HEK293 (cell line): ENCODE data around the gene DICER1.

Experiments used
- CTCF ChIA-PET: fragments of 350-600 bp; formaldehyde crosslinking; extraction: SDS; loops from one replicate; lab custom pipeline; 2021; ENCODE audit warnings: antibody characterized with exemption; lab: Yijun Ruan, JAX
- POLR2A ChIA-PET: fragments of 300-600 bp; formaldehyde crosslinking; extraction: SDS; loops from one replicate; lab custom pipeline; 2020; ENCODE audit warnings: antibody characterized with exemption, inconsistent platforms; lab: Yijun Ruan, JAX
- H3K27ac ChIP-seq: fragments of 200-500 bp; sonication (Bioruptor generic); 2 replicates; pipeline ENCODE4 v1.5.1; 2014; ENCODE audit warnings: low read depth, low read length, control low read depth, inconsistent platforms; ENCODE audit errors: extremely low read depth
- H3K36me3 ChIP-seq, 2 experiments: fragments of 200-500 bp in 1 of 2; sonication (Bioruptor generic) in 1 of 2; 1 replicate in 1 of 2; 2 replicates in 1 of 2; pipeline ENCODE4 v1.5.1; 2014 to 2017; ENCODE audit warnings: inconsistent platforms in 2 of 2, low read length in 2 of 2; ENCODE audit not compliant: control insufficient read depth in 2 of 2, insufficient read depth in 1 of 2
- H3K4me1 ChIP-seq: fragments of 200-500 bp; sonication (Bioruptor generic); 2 replicates; pipeline ENCODE4 v1.5.1; 2014; ENCODE audit warnings: mild to moderate bottlenecking, low read length, inconsistent platforms; ENCODE audit not compliant: control insufficient read depth, insufficient read depth
- H3K4me3 ChIP-seq: 2 replicates; pipeline ENCODE4 v1.5.1; 2011; ENCODE audit warnings: low read depth, mild to moderate bottlenecking, control low read depth, low read length, moderate library complexity
- H3K9me3 ChIP-seq: fragments of 200-500 bp; sonication (Bioruptor generic); 2 replicates; pipeline ENCODE4 v1.5.1; 2014; ENCODE audit warnings: low read depth, low read length, inconsistent platforms; ENCODE audit not compliant: control insufficient read depth, insufficient read depth
- GLIS1 ChIP-seq: fragments of 450-650 bp; formaldehyde crosslinking; IDR thresholded peaks from 2 replicates; pipeline ENCODE4 v1.5.1; 2016; ENCODE audit warnings: missing biosample characterization, missing genetic modification characterization
- GLIS2 ChIP-seq: fragments of 450-650 bp; formaldehyde crosslinking; IDR thresholded peaks from 2 replicates; pipeline ENCODE4 v1.5.1; 2016; ENCODE audit warnings: missing biosample characterization, missing genetic modification characterization
- HOXC10 ChIP-seq: sonication (generic); formaldehyde crosslinking; IDR thresholded peaks from 2 replicates; pipeline ENCODE4 v1.8.1; 2023; ENCODE audit warnings: mild to moderate bottlenecking, missing genetic modification reagents
- KLF8 ChIP-seq: fragments of 450-650 bp; formaldehyde crosslinking; IDR thresholded peaks from 2 replicates; pipeline ENCODE4 v1.5.1; 2016; ENCODE audit warnings: missing biosample characterization, missing genetic modification characterization
- MZF1 ChIP-seq: fragments of 450-650 bp; formaldehyde crosslinking; IDR thresholded peaks from 2 replicates; pipeline ENCODE4 v1.5.1; 2017; ENCODE audit warnings: missing biosample characterization, missing genetic modification characterization, borderline replicate concordance
- OSR2 ChIP-seq: fragments of 450-650 bp; formaldehyde crosslinking; IDR thresholded peaks from 2 replicates; pipeline ENCODE4 v1.5.1; 2016; ENCODE audit warnings: missing biosample characterization, missing genetic modification characterization
- SETDB1 ChIP-seq: IDR thresholded peaks from one replicate; pipeline ENCODE4 v1.6.1; 2017; ENCODE audit warnings: mild to moderate bottlenecking, low read length, moderate library complexity, mixed read lengths; ENCODE audit not compliant: insufficient read length
- YY2 ChIP-seq: fragments of 450-650 bp; formaldehyde crosslinking; IDR thresholded peaks from 2 replicates; pipeline ENCODE4 v1.5.1; 2016; ENCODE audit warnings: missing biosample characterization, missing genetic modification characterization
- ZBTB20 ChIP-seq: fragments of 450-650 bp; formaldehyde crosslinking; IDR thresholded peaks from 2 replicates; pipeline ENCODE4 v1.5.1; 2016; ENCODE audit warnings: missing biosample characterization, missing genetic modification characterization
- ZBTB21 ChIP-seq: fragments of 450-650 bp; formaldehyde crosslinking; IDR thresholded peaks from 2 replicates; pipeline ENCODE4 v1.5.1; 2017; ENCODE audit warnings: missing biosample characterization, missing genetic modification characterization
- ZBTB48 ChIP-seq: fragments of 450-650 bp; formaldehyde crosslinking; IDR thresholded peaks from 2 replicates; pipeline ENCODE4 v1.5.1; 2016; ENCODE audit warnings: missing biosample characterization, missing genetic modification characterization
- ZFP37 ChIP-seq: fragments of 450-650 bp; formaldehyde crosslinking; IDR thresholded peaks from 2 replicates; pipeline ENCODE4 v1.5.1; 2016; ENCODE audit warnings: missing biosample characterization, missing genetic modification characterization
- ZNF16 ChIP-seq: fragments of 450-650 bp; formaldehyde crosslinking; IDR thresholded peaks from 2 replicates; pipeline ENCODE4 v1.5.1; 2016; ENCODE audit warnings: low read depth, missing biosample characterization, missing genetic modification characterization
- ZNF341 ChIP-seq: fragments of 450-650 bp; formaldehyde crosslinking; IDR thresholded peaks from 2 replicates; pipeline ENCODE4; 2016; ENCODE audit warnings: low read depth, missing biosample characterization, missing genetic modification characterization
- ZNF37A ChIP-seq: fragments of 450-650 bp; IDR thresholded peaks from 2 replicates; pipeline ENCODE4 v1.5.1; 2018; ENCODE audit warnings: missing biosample characterization, missing genetic modification characterization
- ZNF394 ChIP-seq: fragments of 450-650 bp; formaldehyde crosslinking; IDR thresholded peaks from 2 replicates; pipeline ENCODE4 v1.5.1; 2016; ENCODE audit warnings: missing biosample characterization, missing genetic modification characterization, mild to moderate bottlenecking, moderate library complexity, borderline replicate concordance
- ZNF416 ChIP-seq: fragments of 450-650 bp; formaldehyde crosslinking; IDR thresholded peaks from 2 replicates; pipeline ENCODE4 v1.5.1; 2016; ENCODE audit warnings: missing biosample characterization, missing genetic modification characterization
- ZNF423 ChIP-seq: fragments of 450-650 bp; formaldehyde crosslinking; IDR thresholded peaks from 2 replicates; pipeline ENCODE4 v1.5.1; 2016; ENCODE audit warnings: missing biosample characterization, missing genetic modification characterization
- ZNF561 ChIP-seq: fragments of 450-650 bp; IDR thresholded peaks from 2 replicates; pipeline ENCODE4 v1.5.1; 2018; ENCODE audit warnings: missing biosample characterization, missing genetic modification characterization, borderline replicate concordance
- ZNF585B ChIP-seq: fragments of 450-650 bp; formaldehyde crosslinking; IDR thresholded peaks from 2 replicates; pipeline ENCODE4 v1.5.1; 2016; ENCODE audit warnings: missing biosample characterization, missing genetic modification characterization
- ZNF600 ChIP-seq: fragments of 450-650 bp; formaldehyde crosslinking; IDR thresholded peaks from 2 replicates; pipeline ENCODE4 v1.5.1; 2016; ENCODE audit warnings: missing biosample characterization, missing genetic modification characterization
- ZNF660 ChIP-seq: fragments of 450-650 bp; IDR thresholded peaks from 2 replicates; pipeline ENCODE4 v1.5.1; 2018; ENCODE audit warnings: missing biosample characterization, mild to moderate bottlenecking, missing genetic modification characterization
- ZSCAN23 ChIP-seq: fragments of 450-650 bp; formaldehyde crosslinking; IDR thresholded peaks from 2 replicates; pipeline ENCODE4 v1.5.1; 2016; ENCODE audit warnings: missing biosample characterization, missing genetic modification characterization
- TF ChIP-seq, protein P1 (sequence below): fragments of 450-650 bp; formaldehyde crosslinking; IDR thresholded peaks from 2 replicates; pipeline ENCODE4 v1.5.1; 2016; ENCODE audit warnings: missing biosample characterization, missing genetic modification characterization
- TF ChIP-seq, protein P2 (sequence below): fragments of 450-650 bp; formaldehyde crosslinking; IDR thresholded peaks from 2 replicates; pipeline ENCODE4 v1.5.1; 2016; ENCODE audit warnings: missing biosample characterization, missing genetic modification characterization
- TF ChIP-seq, protein P3 (sequence below): fragments of 450-650 bp; formaldehyde crosslinking; IDR thresholded peaks from 2 replicates; pipeline ENCODE4 v1.5.1; 2017; ENCODE audit warnings: missing biosample characterization, missing genetic modification characterization
- TF ChIP-seq, protein P4 (sequence below): fragments of 450-650 bp; formaldehyde crosslinking; IDR thresholded peaks from 2 replicates; pipeline ENCODE4 v1.5.1; 2016; ENCODE audit warnings: missing biosample characterization, missing genetic modification characterization, borderline replicate concordance
- TF ChIP-seq, protein P5 (sequence below): fragments of 450-650 bp; formaldehyde crosslinking; optimal IDR thresholded peaks from 2 replicates; pipeline ENCODE3; 2016; ENCODE audit warnings: missing biosample characterization, mild to moderate bottlenecking, missing genetic modification characterization
- TF ChIP-seq, protein P6 (sequence below): fragments of 450-650 bp; formaldehyde crosslinking; IDR thresholded peaks from 2 replicates; pipeline ENCODE4 v1.5.1; 2016; ENCODE audit warnings: missing biosample characterization, missing genetic modification characterization

Gene DICER1

DNA sequence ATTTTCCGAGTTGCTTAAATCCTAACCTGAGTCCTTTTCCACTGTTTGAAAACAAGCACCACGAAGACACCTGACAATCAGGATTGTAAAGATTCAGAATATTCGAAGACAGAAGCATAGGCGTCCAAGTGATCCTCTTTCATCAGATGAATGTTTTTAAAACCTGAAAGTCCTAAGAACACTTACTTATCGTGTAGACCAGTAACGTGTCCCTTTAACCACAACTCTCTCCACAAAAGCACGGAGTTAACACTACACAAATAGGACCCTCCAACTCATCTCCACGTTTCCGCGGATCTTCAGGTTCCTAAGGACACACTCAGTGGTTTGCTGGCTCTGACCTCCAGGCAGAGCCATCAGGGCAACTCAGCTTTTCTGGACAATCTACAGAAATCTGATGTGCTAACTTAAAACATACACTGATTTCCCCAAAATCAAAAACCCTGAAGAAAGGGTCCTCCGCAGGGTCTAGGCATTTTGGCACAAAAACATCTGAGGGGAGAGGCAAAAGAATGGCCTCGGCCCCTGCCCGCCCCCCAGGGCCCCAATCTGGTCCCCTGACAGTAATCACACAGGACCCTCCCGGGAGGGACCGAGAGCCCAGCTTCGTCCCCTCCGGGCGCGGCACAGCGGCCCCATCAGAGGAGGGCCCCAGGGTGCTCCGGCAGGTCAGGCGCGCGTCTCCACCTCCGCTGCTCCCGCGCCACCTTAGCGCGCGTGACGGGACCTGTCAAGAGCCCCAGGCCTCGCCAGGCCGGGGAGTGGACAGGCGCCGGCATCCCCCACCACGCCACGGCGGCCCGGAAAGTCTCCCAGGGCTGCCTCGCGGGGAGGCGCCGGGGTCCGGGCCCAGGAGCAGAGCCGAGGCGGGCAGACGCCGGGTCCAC is 925 bp downstream of the DICER1 start:
- H3K4me1 ChIP-seq: peaks cover 18% of the 10 kb centered on the region
- POLR2A ChIA-PET: interaction anchor here (0.6 kb wide), 1 partner anchor 386 kb away, joined by 3 read pairs; the partner anchor contains the start of gene GSC
- TF ChIP-seq, protein P1, sequence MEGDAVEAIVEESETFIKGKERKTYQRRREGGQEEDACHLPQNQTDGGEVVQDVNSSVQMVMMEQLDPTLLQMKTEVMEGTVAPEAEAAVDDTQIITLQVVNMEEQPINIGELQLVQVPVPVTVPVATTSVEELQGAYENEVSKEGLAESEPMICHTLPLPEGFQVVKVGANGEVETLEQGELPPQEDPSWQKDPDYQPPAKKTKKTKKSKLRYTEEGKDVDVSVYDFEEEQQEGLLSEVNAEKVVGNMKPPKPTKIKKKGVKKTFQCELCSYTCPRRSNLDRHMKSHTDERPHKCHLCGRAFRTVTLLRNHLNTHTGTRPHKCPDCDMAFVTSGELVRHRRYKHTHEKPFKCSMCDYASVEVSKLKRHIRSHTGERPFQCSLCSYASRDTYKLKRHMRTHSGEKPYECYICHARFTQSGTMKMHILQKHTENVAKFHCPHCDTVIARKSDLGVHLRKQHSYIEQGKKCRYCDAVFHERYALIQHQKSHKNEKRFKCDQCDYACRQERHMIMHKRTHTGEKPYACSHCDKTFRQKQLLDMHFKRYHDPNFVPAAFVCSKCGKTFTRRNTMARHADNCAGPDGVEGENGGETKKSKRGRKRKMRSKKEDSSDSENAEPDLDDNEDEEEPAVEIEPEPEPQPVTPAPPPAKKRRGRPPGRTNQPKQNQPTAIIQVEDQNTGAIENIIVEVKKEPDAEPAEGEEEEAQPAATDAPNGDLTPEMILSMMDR (tag by site-specific recombination): no peak
- TF ChIP-seq ZNF561 (tag by site-specific recombination) (no peak), ZNF600 (tag by site-specific recombination) (0 out of 2 replicates have a peak, but pooled peaks have one; percentile 21), YY2 (0 out of 2 replicates have a peak, but pooled peaks have one; percentile 21), ZNF37A (tag by site-specific recombination) (no peak), ZNF585B (no peak), ZNF16 (tag by site-specific recombination) (no peak), ZNF341 (tag by site-specific recombination) (peak; percentile 70), ZSCAN23 (no peak), SETDB1 (no peak), ZFP37 (tag by site-specific recombination) (no peak), KLF8 (peak; percentile 33; the same call in 1 of the 2 replicates), ZBTB21 (no peak), ZBTB20 (tag by site-specific recombination) (peak; percentile 55; the same call in 1 of the 2 replicates), ZNF423 (tag by site-specific recombination) (peak; percentile 89), ZNF660 (no peak), HOXC10 (CRISPR knock-in tag) (no peak), ZNF416 (tag by site-specific recombination) (no peak), ZBTB48 (tag by site-specific recombination) (peak; percentile 57), GLIS1 (tag by site-specific recombination) (peak; percentile 76), MZF1 (tag by site-specific recombination) (no peak), ZNF394 (tag by site-specific recombination) (peak; percentile 34; the same call in 1 of the 2 replicates), GLIS2 (tag by site-specific recombination) (peak; percentile 94), OSR2 (no peak)
- TF ChIP-seq, protein P2, sequence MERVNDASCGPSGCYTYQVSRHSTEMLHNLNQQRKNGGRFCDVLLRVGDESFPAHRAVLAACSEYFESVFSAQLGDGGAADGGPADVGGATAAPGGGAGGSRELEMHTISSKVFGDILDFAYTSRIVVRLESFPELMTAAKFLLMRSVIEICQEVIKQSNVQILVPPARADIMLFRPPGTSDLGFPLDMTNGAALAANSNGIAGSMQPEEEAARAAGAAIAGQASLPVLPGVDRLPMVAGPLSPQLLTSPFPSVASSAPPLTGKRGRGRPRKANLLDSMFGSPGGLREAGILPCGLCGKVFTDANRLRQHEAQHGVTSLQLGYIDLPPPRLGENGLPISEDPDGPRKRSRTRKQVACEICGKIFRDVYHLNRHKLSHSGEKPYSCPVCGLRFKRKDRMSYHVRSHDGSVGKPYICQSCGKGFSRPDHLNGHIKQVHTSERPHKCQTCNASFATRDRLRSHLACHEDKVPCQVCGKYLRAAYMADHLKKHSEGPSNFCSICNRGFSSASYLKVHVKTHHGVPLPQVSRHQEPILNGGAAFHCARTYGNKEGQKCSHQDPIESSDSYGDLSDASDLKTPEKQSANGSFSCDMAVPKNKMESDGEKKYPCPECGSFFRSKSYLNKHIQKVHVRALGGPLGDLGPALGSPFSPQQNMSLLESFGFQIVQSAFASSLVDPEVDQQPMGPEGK (tag by site-specific recombination): peak; percentile 52; the same call in 1 of the 2 replicates
- TF ChIP-seq, protein P3, sequence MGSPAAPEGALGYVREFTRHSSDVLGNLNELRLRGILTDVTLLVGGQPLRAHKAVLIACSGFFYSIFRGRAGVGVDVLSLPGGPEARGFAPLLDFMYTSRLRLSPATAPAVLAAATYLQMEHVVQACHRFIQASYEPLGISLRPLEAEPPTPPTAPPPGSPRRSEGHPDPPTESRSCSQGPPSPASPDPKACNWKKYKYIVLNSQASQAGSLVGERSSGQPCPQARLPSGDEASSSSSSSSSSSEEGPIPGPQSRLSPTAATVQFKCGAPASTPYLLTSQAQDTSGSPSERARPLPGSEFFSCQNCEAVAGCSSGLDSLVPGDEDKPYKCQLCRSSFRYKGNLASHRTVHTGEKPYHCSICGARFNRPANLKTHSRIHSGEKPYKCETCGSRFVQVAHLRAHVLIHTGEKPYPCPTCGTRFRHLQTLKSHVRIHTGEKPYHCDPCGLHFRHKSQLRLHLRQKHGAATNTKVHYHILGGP (tag by site-specific recombination): no peak
- TF ChIP-seq, protein P4, sequence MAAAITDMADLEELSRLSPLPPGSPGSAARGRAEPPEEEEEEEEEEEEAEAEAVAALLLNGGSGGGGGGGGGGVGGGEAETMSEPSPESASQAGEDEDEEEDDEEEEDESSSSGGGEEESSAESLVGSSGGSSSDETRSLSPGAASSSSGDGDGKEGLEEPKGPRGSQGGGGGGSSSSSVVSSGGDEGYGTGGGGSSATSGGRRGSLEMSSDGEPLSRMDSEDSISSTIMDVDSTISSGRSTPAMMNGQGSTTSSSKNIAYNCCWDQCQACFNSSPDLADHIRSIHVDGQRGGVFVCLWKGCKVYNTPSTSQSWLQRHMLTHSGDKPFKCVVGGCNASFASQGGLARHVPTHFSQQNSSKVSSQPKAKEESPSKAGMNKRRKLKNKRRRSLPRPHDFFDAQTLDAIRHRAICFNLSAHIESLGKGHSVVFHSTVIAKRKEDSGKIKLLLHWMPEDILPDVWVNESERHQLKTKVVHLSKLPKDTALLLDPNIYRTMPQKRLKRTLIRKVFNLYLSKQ (tag by site-specific recombination): no peak
- TF ChIP-seq, protein P5, sequence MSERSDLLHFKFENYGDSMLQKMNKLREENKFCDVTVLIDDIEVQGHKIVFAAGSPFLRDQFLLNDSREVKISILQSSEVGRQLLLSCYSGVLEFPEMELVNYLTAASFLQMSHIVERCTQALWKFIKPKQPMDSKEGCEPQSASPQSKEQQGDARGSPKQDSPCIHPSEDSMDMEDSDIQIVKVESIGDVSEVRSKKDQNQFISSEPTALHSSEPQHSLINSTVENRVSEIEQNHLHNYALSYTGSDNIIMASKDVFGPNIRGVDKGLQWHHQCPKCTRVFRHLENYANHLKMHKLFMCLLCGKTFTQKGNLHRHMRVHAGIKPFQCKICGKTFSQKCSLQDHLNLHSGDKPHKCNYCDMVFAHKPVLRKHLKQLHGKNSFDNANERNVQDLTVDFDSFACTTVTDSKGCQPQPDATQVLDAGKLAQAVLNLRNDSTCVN (tag by site-specific recombination): peak; percentile 54
- TF ChIP-seq, protein P6, sequence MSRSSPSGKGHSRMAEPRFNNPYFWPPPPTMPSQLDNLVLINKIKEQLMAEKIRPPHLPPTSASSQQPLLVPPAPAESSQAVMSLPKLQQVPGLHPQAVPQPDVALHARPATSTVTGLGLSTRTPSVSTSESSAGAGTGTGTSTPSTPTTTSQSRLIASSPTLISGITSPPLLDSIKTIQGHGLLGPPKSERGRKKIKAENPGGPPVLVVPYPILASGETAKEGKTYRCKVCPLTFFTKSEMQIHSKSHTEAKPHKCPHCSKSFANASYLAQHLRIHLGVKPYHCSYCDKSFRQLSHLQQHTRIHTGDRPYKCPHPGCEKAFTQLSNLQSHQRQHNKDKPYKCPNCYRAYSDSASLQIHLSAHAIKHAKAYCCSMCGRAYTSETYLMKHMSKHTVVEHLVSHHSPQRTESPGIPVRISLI (tag by site-specific recombination): no peak

More for the DNA sequence above, 925 bp downstream of the DICER1 start:
- H3K36me3 ChIP-seq: no peaks in the 10 kb centered on the region
- H3K27ac ChIP-seq: peak overlapping the region; percentile 99
- H3K4me3 ChIP-seq: peak overlapping the region; percentile 81
- CTCF ChIA-PET: interaction anchor here (0.5 to 1.6 kb wide), 3 partner anchors 202 to 276 kb away, joined by 4 to 6 read pairs (median 5); no protein-coding TSS in a partner anchor
- no peaks in the 10 kb centered on the region for H3K9me3 ChIP-seq
